Activated naive CD4-positive, alpha-beta T cell treated with anti-CD3 and anti-CD28 coated beads, Interleukin-2, amount 50 U/mL, for 72 hours (primary cell): ENCODE measurements around the gene OR2W3. TPM values are rescaled to one million over a fixed set of nuclear protein-coding genes. Genes with fewer than 3 reads are reported as not detected.
"Not testable (repeated sequence)": the region's sequence is repeated elsewhere in the genome, so short reads cannot be mapped to it uniquely, and the experiment has no call there.

Source experiments
- ATAC-seq, 2 donors: fragments of 150-1000 bp; cut with Tn5 transposase; 2 replicates each; pipeline ENCODE4 v1.10.0; 2021; ENCODE audit warnings: mild to moderate bottlenecking in 2 of 2, moderate library complexity in 2 of 2
- DNase-seq, 2 donors: peaks; one replicate each; pipeline ENCODE4 v3.0.0; 2021 to 2022; ENCODE audit warnings: low spot score in 2 of 2
- H3K27ac Mint-ChIP-seq, 2 donors: one replicate each; pipeline ENCODE4 v1.8.0; 2022; ENCODE audit warnings: mild to moderate bottlenecking in 2 of 2, mixed read lengths in 2 of 2
- H3K36me3 Mint-ChIP-seq, 2 donors: one replicate each; pipeline ENCODE4 v1.8.0; 2022; ENCODE audit warnings: mixed read lengths in 2 of 2
- H3K9me3 Mint-ChIP-seq, 2 donors: one replicate each; pipeline ENCODE4 v1.8.0; 2022; ENCODE audit warnings: mixed read lengths in 2 of 2
- total RNA-seq, 2 donors: library from RNA; stranded (reverse); gene quantifications; one replicate each; pipeline ENCODE4 v1.2.3, GENCODE V29; 2022

OR2W3 gene
- total RNA-seq, 2 donors from 2014 or later = not detected

DNA sequence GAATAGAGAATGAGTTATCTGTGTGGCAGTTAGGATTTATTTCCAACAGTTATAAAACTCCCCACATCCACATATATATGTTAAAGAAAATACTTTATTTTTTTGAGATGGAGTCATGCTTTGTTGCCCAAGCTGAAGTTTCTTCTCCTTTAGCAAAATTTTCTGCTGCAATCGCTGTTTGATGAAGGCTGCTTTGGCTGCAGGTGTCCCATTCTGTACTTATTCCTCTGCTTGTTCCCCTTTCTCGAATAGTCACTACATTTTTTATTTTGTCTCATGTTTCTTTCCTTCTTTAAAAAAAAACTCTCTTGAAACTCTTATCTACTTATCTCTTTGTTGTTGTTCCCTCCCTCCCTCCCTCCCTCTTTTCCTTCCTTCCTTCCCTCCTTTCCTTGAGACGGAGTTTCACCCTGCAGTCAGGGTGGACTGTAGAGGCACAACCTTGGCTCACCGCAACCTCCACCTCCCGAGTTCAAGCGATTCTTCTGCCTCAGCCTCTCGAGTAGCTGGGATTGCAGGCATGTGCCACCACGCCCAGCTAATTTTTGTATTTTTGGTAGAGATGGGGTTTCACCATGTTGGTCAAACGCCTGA, 10.6 kb downstream of the OR2W3 start:
- DNase-seq = no peak
- Mint-ChIP-seq H3K27ac (peak overlapping the region; percentile 87 to 88), H3K9me3 (peaks cover 10 to 14% of the 10 kb centered on the region in 2 donors), H3K36me3 (peaks cover 22 to 29% of the 10 kb centered on the region in 2 donors)
- ATAC-seq = no peak

GRCh38 chr1:247906504-247907047, 11.2 kb downstream of the OR2W3 start:
- peak overlapping the region; percentile 87 to 88 for H3K27ac Mint-ChIP-seq
- peak; percentile 91 to 98 for ATAC-seq
- H3K9me3 Mint-ChIP-seq = peaks cover 10 to 14% of the 10 kb centered on the region in 2 donors
- DNase-seq = peak in 1 of 2 donors; percentile 24
- peaks cover 22 to 29% of the 10 kb centered on the region in 2 donors for H3K36me3 Mint-ChIP-seq

DNA sequence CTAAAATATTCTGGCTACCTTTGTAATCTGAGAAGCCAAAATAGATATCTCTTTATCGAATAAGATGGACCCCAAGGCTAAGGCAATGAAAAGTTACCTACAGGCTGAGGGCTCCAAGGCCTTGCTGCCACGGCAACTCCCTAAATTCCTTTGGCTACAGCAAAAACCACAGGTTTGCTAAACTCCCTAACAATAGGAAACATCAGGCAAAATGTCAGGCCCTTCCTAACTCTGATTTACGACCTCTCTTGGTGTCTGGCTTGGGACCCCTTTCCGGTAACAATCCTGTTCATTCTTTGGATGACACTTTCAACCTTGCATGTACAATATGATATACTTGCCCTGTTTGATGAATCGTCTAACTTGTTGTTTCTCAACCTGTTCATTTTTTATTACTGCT, 13.4 kb downstream of the OR2W3 start:
- H3K36me3 Mint-ChIP-seq = peaks cover 22 to 29% of the 10 kb centered on the region in 2 donors
- H3K9me3 Mint-ChIP-seq = peaks cover 10 to 14% of the 10 kb centered on the region in 2 donors
- ATAC-seq (no peak), DNase-seq (no peak)
- H3K27ac Mint-ChIP-seq = no peak overlapping the region

DNA sequence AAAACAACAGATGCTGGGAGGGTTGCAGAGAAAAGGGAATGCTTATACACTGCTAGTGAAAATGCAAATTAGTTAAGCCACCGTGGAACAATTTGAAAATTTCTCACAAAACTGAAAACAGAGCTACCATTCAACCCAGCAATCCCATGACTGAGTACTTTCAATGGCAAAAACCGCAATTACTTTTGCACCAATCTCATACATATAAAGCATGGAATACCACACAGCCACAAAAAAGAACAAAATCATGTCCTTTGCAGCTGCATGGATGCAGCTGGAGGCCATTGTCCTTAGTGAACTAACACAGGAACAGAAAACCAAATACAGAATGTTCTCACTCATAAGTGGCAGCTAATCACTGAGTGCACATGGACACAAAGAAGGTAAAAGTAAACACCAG, 18.4 kb downstream of the OR2W3 start:
- peaks cover 0 to 5% of the 10 kb centered on the region in 2 donors for H3K36me3 Mint-ChIP-seq
- DNase-seq (no peak), ATAC-seq (no peak)
- H3K9me3 Mint-ChIP-seq = no peaks in the 10 kb centered on the region
- no peak overlapping the region for H3K27ac Mint-ChIP-seq

- Mint-ChIP-seq H3K9me3 (no peaks in the 10 kb centered on the region), H3K36me3 (no peaks in the 10 kb centered on the region), H3K27ac (no peak overlapping the region)
- DNase-seq (no peak), ATAC-seq (no peak)
These were observed 19.7 kb downstream of the OR2W3 start for GRCh38 chr1:247914941-247915662.

GRCh38 chr1:247919952-247920351, 24.6 kb downstream of the OR2W3 start, which contains the start of gene OR2T8:
TSS of gene OR2T8 (plus strand) at chr1:247920252. CDS start at chr1:247921018, 766 bp downstream.
- DNase-seq = no peak
- Mint-ChIP-seq H3K9me3 (no peaks in the 10 kb centered on the region), H3K36me3 (no peaks in the 10 kb centered on the region), H3K27ac (no peak within 1 kb of the TSS)
- no peak for ATAC-seq

DNA sequence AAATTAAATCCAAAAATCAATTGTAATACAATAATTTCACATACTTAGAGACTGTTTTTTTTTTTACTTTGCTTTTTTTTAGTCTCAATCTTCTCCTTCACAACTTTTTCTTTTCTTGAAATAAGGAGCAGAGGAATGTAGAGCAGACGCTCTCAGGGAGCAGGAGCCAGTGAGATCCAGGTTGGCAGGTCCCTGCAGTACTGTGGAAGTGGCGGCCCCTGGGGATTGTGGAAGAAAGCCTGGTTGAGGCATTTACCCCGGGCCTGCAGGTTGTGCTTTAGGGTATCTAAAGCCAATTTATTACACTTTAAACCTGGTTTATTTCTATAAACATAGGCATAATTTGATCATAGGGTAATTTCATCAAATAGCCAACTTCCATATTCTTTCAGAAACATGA, 28.6 kb downstream of the OR2W3 start:
- Mint-ChIP-seq H3K36me3 (no peaks in the 10 kb centered on the region), H3K9me3 (no peaks in the 10 kb centered on the region), H3K27ac (no peak overlapping the region)
- DNase-seq = no peak
- no peak for ATAC-seq

GRCh38 chr1:247924868-247925267, 29.5 kb downstream of the OR2W3 start, which contains the start of gene OR2AJ1:
TSS of gene OR2AJ1 (plus strand) at chr1:247924889. CDS start at chr1:247933769, 8,880 bp downstream.
- ATAC-seq = no peak
- H3K36me3 Mint-ChIP-seq = no peaks in the 10 kb centered on the region
- DNase-seq = no peak
- no peak within 1 kb of the TSS for H3K27ac Mint-ChIP-seq
- H3K9me3 Mint-ChIP-seq = no peaks in the 10 kb centered on the region

- DNase-seq = no peak
- Mint-ChIP-seq H3K27ac (no peak overlapping the region), H3K36me3 (no peaks in the 10 kb centered on the region), H3K9me3 (peaks cover 0 to 3% of the 10 kb centered on the region in 2 donors)
- ATAC-seq = no peak
These were observed 38.6 kb downstream of the OR2W3 start for GRCh38 chr1:247933989-247934388.

GRCh38 chr1:247935781-247936180, 40.4 kb downstream of the OR2W3 start:
- Mint-ChIP-seq H3K27ac (no peak overlapping the region), H3K9me3 (peaks cover 0 to 3% of the 10 kb centered on the region in 2 donors), H3K36me3 (no peaks in the 10 kb centered on the region)
- DNase-seq (no peak), ATAC-seq (no peak)

DNA sequence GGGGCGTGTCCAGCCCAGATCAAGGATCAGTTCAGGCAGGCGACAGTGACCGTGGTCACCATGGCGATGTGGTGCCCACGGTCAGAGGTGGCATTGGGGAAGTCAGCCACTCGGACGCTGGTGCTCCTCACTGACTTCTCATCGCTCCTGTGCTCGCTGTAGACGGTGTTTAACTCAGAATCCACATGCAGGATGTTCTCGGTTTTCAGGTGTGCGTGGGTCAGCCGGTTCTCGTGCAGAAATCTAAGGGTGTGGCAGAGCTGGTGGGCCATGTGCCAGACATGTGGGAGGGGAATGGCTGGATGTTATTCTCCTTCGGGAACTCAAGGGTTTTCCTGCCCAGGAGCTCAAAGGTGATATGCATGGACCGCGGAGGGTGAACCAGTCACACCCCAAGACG, 41.0 kb downstream of the OR2W3 start:
- ATAC-seq = no peak

GRCh38 chr1:247936965-247937734, 41.8 kb downstream of the OR2W3 start:
- DNase-seq (peak; percentile 89 to 94), ATAC-seq (peak; percentile 96 to 99)
- H3K27ac Mint-ChIP-seq = not testable (repeated sequence)

More for the DNA sequence above, 41.0 kb downstream of the OR2W3 start:
- Mint-ChIP-seq H3K27ac (no peak overlapping the region), H3K9me3 (peaks cover 0 to 3% of the 10 kb centered on the region in 2 donors), H3K36me3 (no peaks in the 10 kb centered on the region)
- DNase-seq = no peak

DNA sequence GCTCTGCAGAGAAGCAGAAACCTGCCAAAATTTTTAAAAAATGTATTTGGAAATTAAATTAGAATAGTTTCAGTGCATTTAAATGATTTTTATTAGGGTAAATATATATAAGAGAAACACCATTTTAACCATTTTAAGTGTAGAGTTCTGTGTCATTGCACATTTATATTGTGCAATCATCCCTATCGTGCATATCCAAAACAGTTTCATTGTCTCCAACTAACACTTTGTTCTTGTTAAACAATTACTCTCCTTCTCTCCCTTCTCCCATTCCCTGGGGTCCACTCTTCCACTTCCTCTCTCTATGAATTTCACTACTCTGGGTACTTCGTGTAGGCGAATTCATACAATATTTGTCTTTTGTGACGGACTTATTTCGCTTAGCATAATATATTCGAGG, 47.2 kb downstream of the OR2W3 start:
- H3K27ac Mint-ChIP-seq = no peak overlapping the region
- ATAC-seq (no peak), DNase-seq (no peak)
- peaks cover 0 to 5% of the 10 kb centered on the region in 2 donors for H3K36me3 Mint-ChIP-seq
- H3K9me3 Mint-ChIP-seq = peaks cover 6% of the 10 kb centered on the region in 2 donors

More at GRCh38 chr1:247936965-247937734, 41.8 kb downstream of the OR2W3 start:
- H3K9me3 Mint-ChIP-seq, H3K36me3 Mint-ChIP-seq: not testable (repeated sequence)

Other genes starting within 250 kb of the OR2W3 start
- not detected for gene OR13G1, start 215.8 kb upstream of the OR2W3 start, total RNA-seq
- not detected for gene OR6F1, start 178.9 kb upstream of the OR2W3 start, total RNA-seq
- gene OR14K1, start 157.0 kb upstream of the OR2W3 start, total RNA-seq = not detected
- gene OR14A2, start 147.4 kb upstream of the OR2W3 start, total RNA-seq = not detected
- not detected for gene OR1C1, start 135.0 kb upstream of the OR2W3 start, total RNA-seq
- not detected for gene OR14A16, start 71.5 kb upstream of the OR2W3 start, total RNA-seq
- not detected for gene OR11L1, start 53.7 kb upstream of the OR2W3 start, total RNA-seq
- under 1 TPM in 1 of 2 donors, not detected in 1; 0.10 TPM for gene TRIM58, start 38.4 kb upstream of the OR2W3 start, total RNA-seq
- gene OR2T8, start 24.7 kb downstream of the OR2W3 start, total RNA-seq = not detected
- gene OR2AJ1, start 29.3 kb downstream of the OR2W3 start, total RNA-seq = not detected
- under 1 TPM in 1 of 2 donors, not detected in 1; 0.45 TPM for gene OR2L8, start 53.3 kb downstream of the OR2W3 start, total RNA-seq
- gene OR2AK2, start 69.6 kb downstream of the OR2W3 start, total RNA-seq = under 1 TPM in 1 of 2 donors, not detected in 1; 0.25 TPM
- under 1 TPM in 1 of 2 donors, not detected in 1; 0.16 TPM for gene OR2L5, start 118.1 kb downstream of the OR2W3 start, total RNA-seq
- under 1 TPM; 0.14 to 0.23 TPM for gene OR2L2, start 134.5 kb downstream of the OR2W3 start, total RNA-seq
- not detected for gene OR2L3, start 151.2 kb downstream of the OR2W3 start, total RNA-seq
- not detected for gene OR2L13, start 199.6 kb downstream of the OR2W3 start, total RNA-seq
- not detected for gene OR2M5, start 249.6 kb downstream of the OR2W3 start, total RNA-seq